Activated CD8-positive, alpha-beta memory T cell treated with anti-CD3 and anti-CD28 coated beads, Interleukin-2, amount 50 U/mL, for 24 hours (primary cell): ENCODE data around the gene UTP18.
"Not testable (repeated sequence)": the region's sequence is repeated elsewhere in the genome, so short reads cannot be mapped to it uniquely, and the experiment has no call there.

ENCODE experiments used
- DNase-seq: peaks from one replicate; pipeline ENCODE4 v3.0.0-alpha.2; 2020; ENCODE audit errors: extremely low read depth

Gene UTP18

GRCh38 chr17:51260237-51261023 is at the start of gene UTP18:
TSS of gene UTP18 (plus strand) at chr17:51260546. CDS start at chr17:51260585, 39 bp downstream.
- peak; percentile 90 for DNase-seq

GRCh38 chr17:51214920-51215319 is 45.4 kb upstream of the UTP18 start:
- no peak for DNase-seq

- DNase-seq, result no peak
Observed at GRCh38 chr17:51217946-51218345, 42.4 kb upstream of the UTP18 start.

GRCh38 chr17:51221322-51221721 is 39.0 kb upstream of the UTP18 start:
- DNase-seq, result no peak

GRCh38 chr17:51224402-51225262 is 35.7 kb upstream of the UTP18 start:
- no peak for DNase-seq

GRCh38 chr17:51225523-51225922 is 34.8 kb upstream of the UTP18 start:
- not testable (repeated sequence) for DNase-seq

- DNase-seq, result no peak
Observed at GRCh38 chr17:51228161-51228560, 32.2 kb upstream of the UTP18 start.

GRCh38 chr17:51229889-51230288 is 30.5 kb upstream of the UTP18 start:
- no peak for DNase-seq

GRCh38 chr17:51230306-51230705 is 30.0 kb upstream of the UTP18 start:
- no peak for DNase-seq

- DNase-seq, result no peak
Observed at GRCh38 chr17:51231999-51232398, 28.3 kb upstream of the UTP18 start.

GRCh38 chr17:51234162-51234561 is 26.2 kb upstream of the UTP18 start:
- DNase-seq, result no peak

- DNase-seq, result no peak
Observed at GRCh38 chr17:51238255-51238887, 22.0 kb upstream of the UTP18 start.

- DNase-seq, result no peak
Observed at GRCh38 chr17:51240275-51240674, 20.1 kb upstream of the UTP18 start.

- no peak for DNase-seq
Observed at GRCh38 chr17:51244041-51244440, 16.3 kb upstream of the UTP18 start.

- DNase-seq, result no peak
Observed at GRCh38 chr17:51245535-51245934, 14.8 kb upstream of the UTP18 start.

- DNase-seq, result no peak
Observed at GRCh38 chr17:51250314-51250840, 10.0 kb upstream of the UTP18 start.

- DNase-seq, result no peak
Observed at GRCh38 chr17:51251010-51251409, 9.3 kb upstream of the UTP18 start.

- DNase-seq, result no peak
Observed at GRCh38 chr17:51255673-51256072, 4.7 kb upstream of the UTP18 start.

- DNase-seq, result no peak
Observed at GRCh38 chr17:51256101-51256500, 4.2 kb upstream of the UTP18 start.

- DNase-seq, result no peak
Observed at GRCh38 chr17:51257150-51258081, 2.9 kb upstream of the UTP18 start.
